ENCODE results near the gene ATP1A2. TPM values are rescaled to one million over a fixed set of nuclear protein-coding genes. Genes with fewer than 3 reads are reported as not detected.
"Not testable (repeated sequence)": the region's sequence is repeated elsewhere in the genome, so short reads cannot be mapped to it uniquely, and the experiment has no call there.

ATP1A2 gene
- total and polyA plus RNA-seq, 2 donors: 13.2 to 41.5 TPM

DNA sequence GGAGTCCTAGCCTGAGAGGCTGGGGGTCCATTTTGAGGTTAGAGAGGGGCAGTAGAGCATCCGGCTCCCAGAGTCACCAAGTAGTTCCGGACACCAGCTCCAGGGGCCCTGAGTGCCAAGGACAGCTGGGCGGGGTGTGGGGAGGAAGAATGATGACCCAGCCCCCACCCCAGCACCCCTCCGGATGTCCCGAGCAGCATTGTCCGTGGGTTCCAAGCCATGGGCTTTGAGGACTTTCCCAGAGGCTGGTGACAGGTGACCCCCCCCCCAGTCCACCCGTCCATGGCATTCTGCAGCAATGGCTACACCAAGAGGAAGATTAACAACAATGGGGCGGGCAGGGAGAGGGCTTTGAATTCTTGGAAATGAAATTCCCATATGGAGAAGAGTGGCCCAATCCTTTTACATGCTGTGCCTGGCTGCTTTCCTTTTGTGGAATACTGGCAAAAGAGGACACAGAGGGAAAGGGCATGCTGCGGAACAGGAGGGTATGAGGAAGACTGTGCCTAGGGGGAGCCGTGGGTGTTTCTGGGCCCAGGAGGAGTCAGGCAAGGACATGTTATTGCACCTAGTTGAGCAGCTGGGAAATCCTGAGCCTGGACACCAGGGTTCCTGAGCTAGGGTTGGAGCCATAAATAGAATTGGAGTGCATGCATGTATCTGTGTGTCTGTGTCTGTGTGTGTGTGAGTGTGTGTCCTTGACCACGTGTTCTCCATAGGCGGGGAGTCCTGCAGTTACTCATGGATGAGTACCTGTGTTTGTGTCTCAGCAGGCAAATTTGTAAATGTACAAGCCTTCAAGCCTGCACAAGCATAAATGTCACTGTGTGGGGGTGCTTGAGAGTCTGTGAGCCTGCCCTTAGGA lies 956 bp downstream of the ATP1A2 start:
- Histone ChIP-seq H3K27ac (ENCODE audit: low read depth) (no peak overlapping the region), H3K4me1 (ENCODE audit: insufficient read depth) (no peaks in the 10 kb centered on the region), H3K4me3 (ENCODE audit: low read depth, low read length) (peak overlapping the region; percentile 4), H3K36me3 (ENCODE audit: insufficient read depth) (no peaks in the 10 kb centered on the region)
- 42% methylated on average over 12 of the region's 12 CpGs for WGBS
- DNase-seq (ENCODE audit: extremely low spot score): no peak

DNA sequence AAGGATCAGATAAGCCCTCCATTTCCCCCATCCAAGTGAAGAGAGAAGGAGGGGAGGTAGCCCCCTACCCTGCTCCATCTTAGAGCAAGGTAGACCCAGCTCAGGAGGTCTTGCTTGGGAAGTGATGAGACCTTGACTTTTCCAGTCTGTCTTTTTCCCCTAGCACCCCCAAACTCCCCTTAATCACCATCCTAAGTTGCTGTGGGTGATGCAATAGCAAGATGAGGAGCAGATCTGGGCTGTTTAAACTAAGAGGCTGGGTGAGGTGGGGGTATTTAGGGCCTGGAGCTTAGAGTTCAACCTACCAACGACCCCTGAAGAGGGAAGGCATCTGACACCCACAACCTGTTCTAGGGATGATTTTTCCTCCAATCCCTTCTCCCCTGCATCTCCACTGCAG lies 1.7 kb downstream of the ATP1A2 start:
- Histone ChIP-seq H3K4me1 (ENCODE audit: insufficient read depth) (no peaks in the 10 kb centered on the region), H3K4me3 (ENCODE audit: low read depth, low read length) (no peak overlapping the region), H3K36me3 (ENCODE audit: insufficient read depth) (no peaks in the 10 kb centered on the region), H3K27ac (ENCODE audit: low read depth) (no peak overlapping the region)
- DNase-seq (ENCODE audit: extremely low spot score): no peak
- 7% methylated on average over 1 of the region's 1 CpG for WGBS

DNA sequence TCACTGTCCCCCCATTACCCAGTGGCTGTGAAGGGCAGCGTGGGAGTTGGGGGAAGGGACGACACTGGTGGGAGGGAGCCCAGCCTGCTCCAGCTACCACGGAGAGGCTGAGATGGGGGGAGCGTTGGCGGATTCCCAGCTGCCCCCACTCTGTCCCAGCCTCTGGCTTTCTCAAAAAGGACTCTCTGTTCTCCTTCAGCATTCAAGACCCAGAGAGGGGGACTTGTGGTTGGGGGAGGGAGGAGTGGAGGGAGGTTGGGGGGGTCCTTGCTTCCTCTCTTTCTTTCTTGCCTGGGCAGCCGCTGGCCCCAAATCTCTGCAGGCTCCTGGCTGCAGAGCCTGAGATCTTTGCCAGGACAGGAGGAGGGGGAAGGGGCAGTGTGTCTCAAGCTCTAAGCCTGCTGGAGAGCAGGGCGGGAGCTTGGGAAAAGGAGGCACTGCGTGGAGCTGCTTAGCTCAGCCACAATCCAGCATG lies 2.2 kb downstream of the ATP1A2 start:
- whole genome bisulfite sequencing: 16% methylated on average over 8 of the region's 8 CpGs
- H3K36me3 ChIP-seq (ENCODE audit: insufficient read depth): no peaks in the 10 kb centered on the region
- H3K4me3 ChIP-seq (ENCODE audit: low read depth, low read length): no peak overlapping the region
- H3K27ac ChIP-seq (ENCODE audit: low read depth): no peak overlapping the region
- DNase-seq (ENCODE audit: extremely low spot score): peak; percentile 41
- no peaks in the 10 kb centered on the region for H3K4me1 ChIP-seq (ENCODE audit: insufficient read depth)

GRCh38 chr1:160118928-160119327 lies 3.4 kb downstream of the ATP1A2 start:
- Histone ChIP-seq H3K27ac (ENCODE audit: low read depth) (no peak overlapping the region), H3K36me3 (ENCODE audit: insufficient read depth) (no peaks in the 10 kb centered on the region), H3K4me3 (ENCODE audit: low read depth, low read length) (no peak overlapping the region), H3K4me1 (ENCODE audit: insufficient read depth) (no peaks in the 10 kb centered on the region)
- 94% methylated on average over 3 of the region's 3 CpGs for WGBS
- no peak for DNase-seq (ENCODE audit: extremely low spot score)

DNA sequence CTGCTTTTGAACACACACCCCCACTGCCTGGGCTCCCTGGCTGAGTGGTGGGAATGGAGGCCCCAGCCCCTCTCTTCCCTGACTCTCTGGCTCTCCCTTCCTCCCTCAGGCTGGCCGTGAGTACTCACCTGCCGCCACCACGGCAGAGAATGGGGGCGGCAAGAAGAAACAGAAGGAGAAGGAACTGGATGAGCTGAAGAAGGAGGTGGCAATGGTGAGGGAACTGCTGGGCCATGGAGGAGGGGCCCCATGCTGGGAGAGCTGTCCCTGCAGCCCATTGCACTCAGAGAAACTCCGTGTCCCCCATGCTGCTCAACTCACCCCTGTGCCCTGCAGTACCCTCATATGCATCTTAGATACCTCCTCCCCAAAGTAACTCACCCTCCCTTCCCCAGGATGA lies 5.2 kb downstream of the ATP1A2 start:
- H3K4me3 ChIP-seq (ENCODE audit: low read depth, low read length): no peak overlapping the region
- no peak for DNase-seq (ENCODE audit: extremely low spot score)

GRCh38 chr1:160121388-160121787 lies 5.8 kb downstream of the ATP1A2 start:
- Histone ChIP-seq H3K4me3 (ENCODE audit: low read depth, low read length) (no peak overlapping the region), H3K27ac (ENCODE audit: low read depth) (no peak overlapping the region), H3K36me3 (ENCODE audit: insufficient read depth) (no peaks in the 10 kb centered on the region), H3K4me1 (ENCODE audit: insufficient read depth) (no peaks in the 10 kb centered on the region)
- 76% methylated on average over 1 of the region's 1 CpG for WGBS
- DNase-seq (ENCODE audit: extremely low spot score): no peak

More for the DNA sequence above, 5.2 kb downstream of the ATP1A2 start:
- H3K27ac ChIP-seq (ENCODE audit: low read depth): no peak overlapping the region
- no peaks in the 10 kb centered on the region for H3K36me3 ChIP-seq (ENCODE audit: insufficient read depth)
- no peaks in the 10 kb centered on the region for H3K4me1 ChIP-seq (ENCODE audit: insufficient read depth)
- 81% methylated on average over 5 of the region's 5 CpGs for WGBS

DNA sequence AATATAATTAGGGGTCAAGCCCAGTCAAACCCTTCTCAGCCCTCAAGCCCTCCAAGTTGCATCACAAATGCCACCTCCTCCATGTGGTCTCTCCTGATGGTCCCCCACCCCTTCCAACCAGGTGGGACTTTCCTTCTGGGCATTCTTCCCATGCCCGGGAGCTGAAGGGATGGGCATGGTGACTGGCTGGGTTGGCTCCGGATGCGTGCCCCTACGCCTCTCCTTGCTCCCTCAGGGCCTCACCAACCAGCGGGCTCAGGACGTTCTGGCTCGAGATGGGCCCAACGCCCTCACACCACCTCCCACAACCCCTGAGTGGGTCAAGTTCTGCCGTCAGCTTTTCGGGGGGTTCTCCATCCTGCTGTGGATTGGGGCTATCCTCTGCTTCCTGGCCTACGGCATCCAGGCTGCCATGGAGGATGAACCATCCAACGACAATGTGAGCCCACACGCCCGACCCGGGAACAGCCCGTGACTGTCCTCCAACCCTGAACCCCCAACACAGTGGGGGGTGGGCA lies 7.5 kb downstream of the ATP1A2 start:
- Histone ChIP-seq H3K4me3 (ENCODE audit: low read depth, low read length) (no peak overlapping the region), H3K36me3 (ENCODE audit: insufficient read depth) (no peaks in the 10 kb centered on the region), H3K27ac (ENCODE audit: low read depth) (no peak overlapping the region), H3K4me1 (ENCODE audit: insufficient read depth) (no peaks in the 10 kb centered on the region)
- no peak for DNase-seq (ENCODE audit: extremely low spot score)
- 89% methylated on average over 16 of the region's 16 CpGs for WGBS

DNA sequence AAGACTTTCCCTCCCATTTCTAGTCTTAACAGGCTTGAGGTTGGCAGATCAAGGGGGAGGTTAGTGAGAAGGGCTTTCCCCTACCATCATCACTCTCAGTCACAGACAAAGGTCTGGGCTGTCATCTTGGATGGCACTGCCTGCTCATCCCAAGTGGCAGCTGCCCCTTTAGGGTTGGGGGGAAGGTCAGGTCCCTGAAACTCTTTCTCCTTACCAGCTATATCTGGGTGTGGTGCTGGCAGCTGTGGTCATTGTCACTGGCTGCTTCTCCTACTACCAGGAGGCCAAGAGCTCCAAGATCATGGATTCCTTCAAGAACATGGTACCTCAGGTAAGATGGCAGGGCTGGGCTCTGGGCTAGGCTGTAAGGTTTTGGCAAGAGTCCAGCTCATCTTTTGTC lies 8.2 kb downstream of the ATP1A2 start:
- no peaks in the 10 kb centered on the region for H3K4me1 ChIP-seq (ENCODE audit: insufficient read depth)
- no peak for DNase-seq (ENCODE audit: extremely low spot score)
- no peak overlapping the region for H3K27ac ChIP-seq (ENCODE audit: low read depth)
- H3K4me3 ChIP-seq (ENCODE audit: low read depth, low read length): no peak overlapping the region
- H3K36me3 ChIP-seq (ENCODE audit: insufficient read depth): no peaks in the 10 kb centered on the region

DNA sequence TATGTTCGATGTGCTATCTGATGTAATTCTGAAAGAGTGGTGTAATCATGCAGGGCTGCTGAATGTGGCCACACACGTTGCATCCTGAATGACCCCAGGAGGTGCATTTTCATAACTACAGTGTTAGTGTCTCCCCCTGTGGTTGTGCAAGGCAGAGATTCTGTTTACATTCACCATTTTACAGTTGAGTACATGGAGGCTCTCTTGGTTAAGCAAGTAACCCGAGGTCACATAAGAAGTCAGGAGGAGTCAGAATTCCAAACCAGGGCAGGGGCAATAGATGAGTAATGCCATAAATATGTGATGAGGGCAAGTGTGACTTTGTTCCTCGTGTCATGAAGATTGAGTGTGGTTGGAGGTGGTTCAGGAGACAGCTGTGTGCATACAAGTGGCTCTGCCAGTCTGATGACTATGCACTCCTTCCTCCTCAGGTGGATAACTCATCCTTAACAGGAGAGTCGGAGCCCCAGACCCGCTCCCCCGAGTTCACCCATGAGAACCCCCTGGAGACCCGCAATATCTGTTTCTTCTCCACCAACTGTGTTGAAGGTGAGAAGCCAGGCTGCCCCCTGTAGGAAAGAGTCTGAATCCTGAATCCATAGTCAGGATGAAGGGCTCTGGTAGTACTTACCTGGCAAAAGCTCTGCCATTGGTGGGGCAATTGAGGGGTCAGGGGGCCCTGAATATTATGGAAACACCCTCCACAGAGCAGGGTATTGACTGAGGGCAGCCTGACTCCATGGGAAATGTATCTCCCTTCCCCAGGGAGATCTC lies 9.3 kb downstream of the ATP1A2 start:
- 64% methylated on average over 8 of the region's 8 CpGs for whole genome bisulfite sequencing
- no peak overlapping the region for H3K27ac ChIP-seq (ENCODE audit: low read depth)

GRCh38 chr1:160125746-160126145 lies 10.2 kb downstream of the ATP1A2 start:
- Histone ChIP-seq H3K4me1 (ENCODE audit: insufficient read depth) (no peaks in the 10 kb centered on the region), H3K4me3 (ENCODE audit: low read depth, low read length) (no peak overlapping the region), H3K36me3 (ENCODE audit: insufficient read depth) (no peaks in the 10 kb centered on the region), H3K27ac (ENCODE audit: low read depth) (no peak overlapping the region)
- WGBS: 82% methylated on average over 1 of the region's 1 CpG
- no peak for DNase-seq (ENCODE audit: extremely low spot score)

More for the DNA sequence above, 9.3 kb downstream of the ATP1A2 start:
- no peak for DNase-seq (ENCODE audit: extremely low spot score)
- Histone ChIP-seq H3K4me3 (ENCODE audit: low read depth, low read length) (no peak overlapping the region), H3K36me3 (ENCODE audit: insufficient read depth) (no peaks in the 10 kb centered on the region), H3K4me1 (ENCODE audit: insufficient read depth) (no peaks in the 10 kb centered on the region)

- WGBS: 73% methylated on average over 4 of the region's 4 CpGs
- H3K4me1 ChIP-seq (ENCODE audit: insufficient read depth); DNase-seq (ENCODE audit: extremely low spot score); H3K27ac ChIP-seq (ENCODE audit: low read depth); H3K36me3 ChIP-seq (ENCODE audit: insufficient read depth); H3K4me3 ChIP-seq (ENCODE audit: low read depth, low read length): not testable (repeated sequence)
These were observed 10.8 kb downstream of the ATP1A2 start for GRCh38 chr1:160126342-160126741.

GRCh38 chr1:160127381-160127780 lies 11.8 kb downstream of the ATP1A2 start:
- no peak for DNase-seq (ENCODE audit: extremely low spot score)
- Histone ChIP-seq H3K27ac (ENCODE audit: low read depth) (no peak overlapping the region), H3K4me1 (ENCODE audit: insufficient read depth) (no peaks in the 10 kb centered on the region), H3K36me3 (ENCODE audit: insufficient read depth) (no peaks in the 10 kb centered on the region), H3K4me3 (ENCODE audit: low read depth, low read length) (no peak overlapping the region)
- 95% methylated on average over 9 of the region's 9 CpGs for whole genome bisulfite sequencing

DNA sequence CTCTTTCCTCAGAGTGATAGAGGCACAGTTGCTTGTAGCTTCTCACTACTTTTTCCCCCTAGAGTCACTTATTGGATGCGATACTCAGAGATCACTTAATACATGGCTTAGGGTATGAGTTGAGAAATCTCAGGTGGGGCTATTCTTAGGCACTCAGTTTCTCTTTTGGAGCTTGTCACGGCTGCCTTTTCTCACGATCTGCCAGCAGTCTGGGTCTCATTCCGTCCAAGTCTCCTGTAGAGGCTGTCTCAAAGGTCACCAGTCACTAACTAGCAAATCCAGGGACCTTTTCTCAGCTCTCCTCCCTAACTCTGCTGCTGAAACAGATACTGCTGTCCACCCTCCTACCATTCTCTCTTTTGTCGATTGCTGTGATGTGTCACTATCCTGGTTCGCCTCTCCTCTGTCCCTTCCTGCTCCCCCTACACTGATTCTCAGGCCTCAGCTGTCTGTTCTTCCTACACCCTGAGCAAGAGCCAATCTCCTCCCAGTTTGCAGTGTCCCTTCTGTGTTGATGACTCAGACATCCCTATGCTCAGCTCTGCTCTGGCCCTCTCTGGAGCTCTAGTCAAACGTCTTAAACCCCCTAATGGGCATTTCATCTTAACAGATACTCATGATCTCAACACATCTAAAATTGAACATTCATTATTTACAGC lies 12.4 kb downstream of the ATP1A2 start:
- H3K4me1 ChIP-seq (ENCODE audit: insufficient read depth): no peaks in the 10 kb centered on the region
- no peak overlapping the region for H3K4me3 ChIP-seq (ENCODE audit: low read depth, low read length)
- WGBS: 64% methylated on average over 7 of the region's 7 CpGs
- no peaks in the 10 kb centered on the region for H3K36me3 ChIP-seq (ENCODE audit: insufficient read depth)
- no peak for DNase-seq (ENCODE audit: extremely low spot score)
- no peak overlapping the region for H3K27ac ChIP-seq (ENCODE audit: low read depth)
